Measurements from ENCODE around the gene ELOVL6. TPM values are rescaled to one million over a fixed set of nuclear protein-coding genes. Genes with fewer than 3 reads are reported as not detected.

The ELOVL6 gene
- total RNA-seq, 1 donor = 3.8 TPM

DNA sequence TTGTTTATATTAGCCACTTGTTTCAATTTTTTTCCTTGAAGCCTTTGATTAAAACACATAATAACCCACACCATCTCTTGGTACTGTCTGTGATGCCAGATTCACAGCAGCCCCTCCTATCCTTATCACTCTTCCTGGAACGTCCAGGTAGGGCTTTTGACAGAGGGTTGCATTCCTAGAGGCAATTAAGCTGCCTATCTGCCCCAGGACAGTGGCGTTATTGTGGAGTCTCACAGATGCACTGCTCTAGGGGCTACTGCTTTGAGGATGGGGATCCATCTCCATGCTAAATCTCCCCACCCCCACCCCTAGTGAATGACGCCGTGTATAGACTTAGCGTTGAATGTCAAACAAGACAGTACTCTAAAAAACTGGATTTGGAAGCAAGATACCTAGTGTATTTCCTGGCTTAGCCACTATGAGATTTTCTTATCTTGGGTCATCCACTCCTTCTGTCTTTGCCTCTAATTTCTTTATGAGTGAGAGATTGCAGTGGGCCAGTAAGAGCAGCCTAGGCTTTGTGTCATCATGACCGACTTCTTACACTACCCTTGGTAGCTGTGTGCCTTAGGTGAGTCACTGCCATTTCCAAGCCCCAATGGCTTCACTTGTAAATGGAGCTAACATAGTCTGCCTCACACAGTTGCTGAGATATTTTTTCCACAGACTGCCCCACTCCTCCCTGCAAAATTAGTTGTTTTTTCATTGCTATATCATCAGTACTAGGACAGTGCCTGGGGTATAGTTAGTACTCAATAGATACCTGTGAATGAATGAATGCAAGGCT, 194.8 kb downstream of the ELOVL6 start:
- DNase-seq (ENCODE audit: low read depth in 2 of 3, low spot score in 2 of 3) = no peak

DNA sequence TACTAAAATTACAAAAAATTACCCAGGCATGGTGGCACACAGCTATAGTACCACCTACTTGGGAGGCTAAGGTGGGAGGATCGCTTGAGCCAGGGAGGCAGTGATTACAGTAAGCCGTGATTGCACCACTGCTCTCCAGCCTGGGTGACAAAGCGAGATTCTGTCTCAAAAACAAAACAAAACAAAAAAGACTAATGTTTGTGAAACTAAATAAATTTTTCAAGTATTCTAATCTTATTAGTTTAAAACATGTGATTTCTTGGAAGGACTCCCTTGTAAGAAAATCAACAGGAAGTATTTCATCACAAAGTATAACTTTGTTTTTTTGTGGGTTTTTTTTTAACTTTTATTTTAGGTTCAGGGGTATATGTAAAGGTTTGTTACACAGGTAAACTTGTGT, 196.1 kb downstream of the ELOVL6 start:
- no peak for DNase-seq (ENCODE audit: low read depth in 2 of 3, low spot score in 2 of 3)

GRCh38 chr4:109999585-109999912, 198.9 kb downstream of the ELOVL6 start:
- no peak for DNase-seq (ENCODE audit: low read depth in 2 of 3, low spot score in 2 of 3)

DNA sequence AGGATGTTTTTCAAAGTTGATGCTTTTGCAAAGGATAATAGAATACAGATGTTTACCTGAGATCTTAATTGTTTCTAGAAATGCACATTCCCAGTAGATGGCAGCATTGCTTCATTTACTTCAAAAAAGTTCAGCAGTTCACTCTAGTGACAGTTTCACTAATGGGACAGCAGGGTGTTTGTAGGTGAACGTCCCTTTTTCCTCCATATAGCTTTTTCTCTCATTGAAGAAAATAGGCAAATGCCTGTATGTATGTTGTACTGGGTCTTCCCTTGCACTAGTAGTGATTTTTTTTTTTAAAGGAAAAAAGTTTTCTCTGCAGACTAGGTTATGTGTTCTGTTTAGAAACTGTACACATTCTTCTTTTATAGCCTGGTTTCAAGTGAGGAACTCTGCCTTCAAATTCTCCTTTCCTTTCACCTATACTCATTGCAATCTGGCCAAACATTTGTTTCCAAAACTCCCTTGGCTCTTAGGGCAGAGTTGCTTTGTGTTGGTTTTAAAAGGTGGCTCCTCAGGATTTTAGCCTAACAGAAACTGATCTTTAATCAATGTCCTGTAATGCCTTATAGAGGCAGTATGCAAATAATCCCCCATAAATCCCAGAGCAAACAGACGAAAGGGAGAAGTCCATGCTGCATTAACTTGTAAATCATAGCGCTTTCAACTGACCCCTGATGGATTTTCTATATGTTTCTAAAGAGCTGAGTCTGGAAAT, 199.4 kb downstream of the ELOVL6 start:
- DNase-seq (ENCODE audit: low read depth in 2 of 3, low spot score in 2 of 3) = peak; percentile 36 to 88 (median 60)

DNA sequence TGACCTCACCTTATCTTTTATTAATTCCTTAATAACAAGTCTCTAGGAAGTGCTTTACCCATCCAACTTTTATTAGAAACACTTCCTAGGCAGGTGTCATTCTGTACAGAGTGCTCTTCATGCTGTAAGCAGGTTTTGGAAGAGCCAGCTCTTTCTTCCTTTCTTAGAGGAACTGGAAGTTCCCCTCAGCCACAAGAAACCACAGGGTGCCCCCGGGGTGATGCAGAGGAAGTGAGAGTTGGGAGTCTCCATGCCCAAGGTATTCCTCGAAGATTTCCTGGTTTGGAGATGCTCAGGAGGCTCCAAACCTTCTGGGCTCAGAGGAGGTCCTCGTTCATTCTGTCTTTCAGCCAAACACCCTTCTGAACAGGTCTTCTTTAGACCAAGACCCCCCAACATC, 201.9 kb downstream of the ELOVL6 start:
- no peak for DNase-seq (ENCODE audit: low read depth in 2 of 3, low spot score in 2 of 3)
